ENCODE measurements around the gene FRS2. TPM values are rescaled to one million over a fixed set of nuclear protein-coding genes. Genes with fewer than 3 reads are reported as not detected.

The FRS2 gene
- total and polyA plus RNA-seq, 10 of the 15 experiments (the other 5 are each of a cell fraction or from before 2014, with no cell fraction given): 1.1 to 13.1 (median 5.9) TPM

- Histone ChIP-seq H3K9ac (ENCODE audit: control insufficient read depth, insufficient read depth, low read length) (no peak overlapping the region), H3K27ac (ENCODE audit: control insufficient read depth, insufficient read depth) (no peak overlapping the region), H4K20me1 (ENCODE audit: control insufficient read depth, insufficient read depth) (no peaks in the 10 kb centered on the region), H3K27me3 (replicated peaks in 1 of 2; ENCODE audit: control insufficient read depth in 2 of 2, insufficient read depth in 2 of 2, low read length in 1 of 2) (no peaks in the 10 kb centered on the region), H3K9me3 (replicated peaks; ENCODE audit: control insufficient read depth, insufficient read depth, low read length) (no peaks in the 10 kb centered on the region), H3K4me2 (ENCODE audit: control insufficient read depth, insufficient read depth) (no peak overlapping the region), H3K4me3 (no peak overlapping the region), H3K4me1 (ENCODE audit: control insufficient read depth, insufficient read depth, low read length) (no peaks in the 10 kb centered on the region), H2AFZ (ENCODE audit: control insufficient read depth, low read depth, low read length) (no peak overlapping the region), H3K79me2 (ENCODE audit: control insufficient read depth, insufficient read depth, low read length) (no peaks in the 10 kb centered on the region), H3K36me3 (ENCODE audit: control insufficient read depth in 2 of 2, insufficient read depth in 2 of 2, low read length in 1 of 2) (peaks cover 0 to under 1% of the 10 kb centered on the region in 2 experiments; a peak in 1 of 4 replicates)
- SMC1A ChIA-PET (ENCODE audit: uncharacterized antibody, unreplicated experiment): interaction anchor here (0.7 to 5.1 kb wide), 4 partner anchors 9 to 222 kb away, joined by 3 to 30 read pairs (median 8); no protein-coding TSS in a partner anchor
- in situ Hi-C loops (cut with MboI): no loop called here
- ATAC-seq (no peak; the same call in 2 of the 3 replicates), FAIRE-seq (no peak), DNase-seq (ENCODE audit: low read depth, low spot score) (no peak)
- intact Hi-C loops (cut with micrococcal nuclease; ENCODE audit: unreplicated experiment): no loop called here
- WGBS (ENCODE audit: insufficient coverage, insufficient replicate concordance, low lambda C conversion rate, missing lambda C conversion rate): 91% methylated on average over 1 of the region's 1 CpG
- CTCF ChIA-PET: interaction anchor here (1.0 to 2.3 kb wide), 5 partner anchors 10 to 222 kb away, joined by 3 to 20 read pairs (median 5); no protein-coding TSS in a partner anchor
- TF ChIP-seq HDAC2 (IDR thresholded peaks at IDR 0.05) (no peak), ZNF687 (IDR thresholded peaks at IDR 0.05) (no peak), ZNF592 (IDR thresholded peaks at IDR 0.05) (no peak), TARDBP (IDR thresholded peaks at IDR 0.05; ENCODE audit: borderline replicate concordance) (no peak), ZNF217 (IDR thresholded peaks at IDR 0.05) (no peak), SIX5 (IDR thresholded peaks at IDR 0.05; ENCODE audit: low read depth, low read length, severe bottlenecking) (no peak), TAF1 (IDR thresholded peaks at IDR 0.05; ENCODE audit: borderline replicate concordance, low read depth, low read length) (no peak), HDGF (IDR thresholded peaks at IDR 0.05) (no peak), FOXK2 (IDR thresholded peaks at IDR 0.05) (no peak)
- POLR2A ChIA-PET: interaction anchor here (0.8 to 0.9 kb wide), 3 partner anchors 9 to 195 kb away, joined by 3 to 6 read pairs (median 5); no protein-coding TSS in a partner anchor
- RAD21 ChIA-PET (ENCODE audit: unreplicated experiment): interaction anchor here (0.7 to 2.3 kb wide), 3 partner anchors 58 to 223 kb away, joined by 3 to 12 read pairs (median 4); no protein-coding TSS in a partner anchor
- no TSS peak for BruUV-seq (replicated peaks)
Observed at GRCh38 chr12:69580074-69580473, 109.9 kb downstream of the FRS2 start.

All from GM12878 (cell line).